GM12874 (cell line): ENCODE data around the gene CD47.

Experiments used
- TF ChIP-seq, protein P1 (sequence below): IDR thresholded peaks from 2 replicates; pipeline ENCODE4 v1.5.1; 2011; ENCODE audit warnings: low read depth, mild to moderate bottlenecking, control low read depth, low read length, moderate library complexity; ENCODE audit not compliant: insufficient read depth

The CD47 gene

DNA sequence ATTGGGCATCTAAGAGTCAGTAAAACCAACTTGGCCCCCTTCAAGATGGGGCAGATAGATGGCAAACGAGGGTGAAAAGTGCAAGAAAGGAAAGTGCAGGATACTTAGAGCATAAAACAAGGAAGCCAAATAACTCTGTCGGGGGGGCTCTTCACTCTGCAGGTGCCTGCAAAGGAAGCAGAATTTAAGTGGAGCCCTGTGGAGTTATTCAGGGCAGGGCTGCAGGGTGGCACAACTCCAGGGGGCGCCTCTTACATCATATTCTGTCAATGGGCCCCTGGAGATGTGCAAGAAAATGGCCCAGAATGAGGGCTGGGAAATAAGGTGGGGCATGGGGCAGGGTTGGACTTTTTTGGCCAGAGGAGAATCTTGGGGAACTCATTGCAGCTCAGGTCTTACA, 69.7 kb downstream of the CD47 start:
- TF ChIP-seq, protein P1, sequence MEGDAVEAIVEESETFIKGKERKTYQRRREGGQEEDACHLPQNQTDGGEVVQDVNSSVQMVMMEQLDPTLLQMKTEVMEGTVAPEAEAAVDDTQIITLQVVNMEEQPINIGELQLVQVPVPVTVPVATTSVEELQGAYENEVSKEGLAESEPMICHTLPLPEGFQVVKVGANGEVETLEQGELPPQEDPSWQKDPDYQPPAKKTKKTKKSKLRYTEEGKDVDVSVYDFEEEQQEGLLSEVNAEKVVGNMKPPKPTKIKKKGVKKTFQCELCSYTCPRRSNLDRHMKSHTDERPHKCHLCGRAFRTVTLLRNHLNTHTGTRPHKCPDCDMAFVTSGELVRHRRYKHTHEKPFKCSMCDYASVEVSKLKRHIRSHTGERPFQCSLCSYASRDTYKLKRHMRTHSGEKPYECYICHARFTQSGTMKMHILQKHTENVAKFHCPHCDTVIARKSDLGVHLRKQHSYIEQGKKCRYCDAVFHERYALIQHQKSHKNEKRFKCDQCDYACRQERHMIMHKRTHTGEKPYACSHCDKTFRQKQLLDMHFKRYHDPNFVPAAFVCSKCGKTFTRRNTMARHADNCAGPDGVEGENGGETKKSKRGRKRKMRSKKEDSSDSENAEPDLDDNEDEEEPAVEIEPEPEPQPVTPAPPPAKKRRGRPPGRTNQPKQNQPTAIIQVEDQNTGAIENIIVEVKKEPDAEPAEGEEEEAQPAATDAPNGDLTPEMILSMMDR = no peak

DNA sequence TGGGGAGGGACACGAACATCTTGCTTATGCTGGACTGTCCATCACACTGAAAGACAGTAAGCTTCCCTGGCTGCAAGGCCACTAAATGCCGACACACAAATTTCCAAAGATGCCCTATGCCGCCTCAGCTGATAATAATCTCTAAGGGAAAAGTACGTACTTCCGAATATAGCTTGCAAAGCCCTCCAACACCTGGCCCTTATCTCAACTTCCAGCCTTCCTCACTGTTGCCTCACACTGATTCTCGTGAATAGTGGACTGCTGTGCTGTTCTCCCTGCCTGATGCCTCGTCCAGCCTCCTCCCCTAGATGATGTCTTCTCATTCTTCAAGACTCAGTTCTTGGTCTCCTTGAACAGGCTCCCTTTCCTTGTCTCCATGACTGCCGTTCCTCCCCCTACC, 72.3 kb downstream of the CD47 start:
- TF ChIP-seq, protein P1 = no peak

- TF ChIP-seq, protein P1 = no peak
Observed at GRCh38 chr3:108017587-108017986, 73.2 kb downstream of the CD47 start.

- TF ChIP-seq, protein P1 = no peak
Observed at GRCh38 chr3:108014943-108015342, 75.9 kb downstream of the CD47 start.

DNA sequence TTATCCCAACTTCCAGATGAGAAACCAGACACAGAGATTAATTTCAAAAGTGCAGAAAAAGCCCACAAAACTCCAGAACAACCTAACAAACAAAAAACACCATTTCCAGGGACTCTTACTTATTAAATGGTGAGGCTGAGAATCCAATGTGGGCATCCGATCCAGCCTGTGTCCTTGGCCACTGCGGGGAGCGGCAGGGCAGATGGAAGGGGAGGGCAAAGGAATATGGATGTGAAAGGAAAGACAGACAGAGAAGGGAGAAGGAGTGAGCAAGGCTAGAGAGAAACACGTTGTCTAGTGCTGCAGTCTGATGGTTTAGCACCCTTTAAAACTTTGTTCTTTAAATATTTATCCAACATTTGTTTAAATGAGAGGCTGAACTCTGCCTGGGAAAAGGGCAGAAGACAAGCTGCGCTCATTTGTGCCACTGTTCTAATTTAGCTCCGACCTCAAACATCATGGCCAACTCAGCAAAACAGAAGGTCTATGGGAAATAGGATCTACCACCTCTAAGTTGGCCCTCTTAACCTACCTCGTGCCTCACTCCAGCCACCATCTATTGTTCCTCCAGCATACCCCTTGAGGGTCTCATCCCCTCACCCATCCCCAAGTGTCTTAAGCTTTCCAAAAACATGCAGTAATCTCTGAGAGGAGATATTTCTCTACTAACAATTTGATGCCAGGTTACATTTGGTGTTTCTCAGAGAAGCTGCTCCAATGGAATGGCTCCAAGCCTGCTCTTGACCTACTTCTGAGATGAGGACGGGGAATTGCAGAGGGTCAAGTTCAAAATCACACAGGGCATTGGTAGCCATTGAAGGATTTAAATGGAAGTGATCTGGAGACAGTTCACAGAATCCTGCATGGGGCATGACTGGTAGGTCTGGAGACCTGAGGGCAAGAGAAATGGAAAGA, 77.4 kb downstream of the CD47 start:
- TF ChIP-seq, protein P1 = no peak

DNA sequence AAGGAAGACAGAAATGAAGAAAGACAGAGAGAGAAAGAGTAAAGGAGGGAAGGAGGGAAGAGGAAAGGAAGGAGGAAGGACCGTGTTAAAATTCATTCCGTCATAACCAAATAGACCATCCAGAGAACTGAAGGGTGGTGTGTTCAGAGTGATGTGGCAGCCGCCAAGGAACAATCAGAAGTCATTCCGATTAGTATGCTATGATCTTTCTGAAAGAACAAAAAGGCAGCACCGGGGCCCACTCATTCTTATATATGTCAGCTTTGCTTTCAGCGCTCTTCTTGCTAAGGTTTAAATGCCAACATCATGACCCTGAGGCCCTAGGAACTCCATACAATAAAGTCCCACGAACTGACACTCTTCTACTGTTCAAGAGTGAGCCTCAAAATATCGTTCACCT, 78.5 kb downstream of the CD47 start:
- TF ChIP-seq, protein P1 = no peak

- TF ChIP-seq, protein P1 = no peak
Observed at GRCh38 chr3:108011616-108012015, 79.2 kb downstream of the CD47 start.
